ENCODE results near the gene NTSR1.

Gene NTSR1

GRCh38 chr20:62707921-62708521 lies 615 bp upstream of the NTSR1 start:
- Histone ChIP-seq H3K36me3 (ENCODE audit: insufficient read depth) (no peaks in the 10 kb centered on the region), H4K20me1 (ENCODE audit: insufficient read depth) (no peaks in the 10 kb centered on the region), H3K27ac (no peak overlapping the region), H2AFZ (ENCODE audit: low read depth) (no peak overlapping the region), H3K4me3 (IDR thresholded peaks at IDR 0.05; ENCODE audit: insufficient read depth, low read depth, low read length) (no peak overlapping the region), H3K4me2 (no peak overlapping the region), H3K9ac (no peak overlapping the region), H3K79me2 (ENCODE audit: insufficient read depth, low read depth) (no peaks in the 10 kb centered on the region), H3K27me3 (ENCODE audit: insufficient read depth, low read depth) (peaks cover 95% of the 10 kb centered on the region), H3K4me1 (ENCODE audit: low read depth, poor library complexity, severe bottlenecking) (no peaks in the 10 kb centered on the region)
- TF ChIP-seq CTCF (conservative IDR thresholded peaks at IDR 0.05; ENCODE audit: low read depth, low read length): peak; percentile 38; the same call in 1 of the 2 replicates

GRCh38 chr20:62709537-62709905 lies 885 bp downstream of the NTSR1 start:
- H3K36me3 ChIP-seq (ENCODE audit: insufficient read depth): no peaks in the 10 kb centered on the region
- no peaks in the 10 kb centered on the region for H4K20me1 ChIP-seq (ENCODE audit: insufficient read depth)
- H3K79me2 ChIP-seq (ENCODE audit: insufficient read depth, low read depth): no peaks in the 10 kb centered on the region
- H3K4me3 ChIP-seq (IDR thresholded peaks at IDR 0.05; ENCODE audit: insufficient read depth, low read depth, low read length): no peak overlapping the region
- H3K9ac ChIP-seq: no peak overlapping the region
- H3K27ac ChIP-seq: no peak overlapping the region
- H3K27me3 ChIP-seq (ENCODE audit: insufficient read depth, low read depth): peaks cover 95% of the 10 kb centered on the region
- H2AFZ ChIP-seq (ENCODE audit: low read depth): no peak overlapping the region
- no peaks in the 10 kb centered on the region for H3K4me1 ChIP-seq (ENCODE audit: low read depth, poor library complexity, severe bottlenecking)
- TF ChIP-seq CTCF (conservative IDR thresholded peaks at IDR 0.05; ENCODE audit: low read depth, low read length): no peak
- no peak overlapping the region for H3K4me2 ChIP-seq

GRCh38 chr20:62710221-62710885 lies 1.7 kb downstream of the NTSR1 start:
- no peak for TF ChIP-seq CTCF (conservative IDR thresholded peaks at IDR 0.05; ENCODE audit: low read depth, low read length)
- Histone ChIP-seq H3K4me3 (IDR thresholded peaks at IDR 0.05; ENCODE audit: insufficient read depth, low read depth, low read length) (no peak overlapping the region), H3K36me3 (ENCODE audit: insufficient read depth) (no peaks in the 10 kb centered on the region), H3K27me3 (ENCODE audit: insufficient read depth, low read depth) (peaks cover 95% of the 10 kb centered on the region), H3K4me2 (no peak overlapping the region), H2AFZ (ENCODE audit: low read depth) (no peak overlapping the region), H3K27ac (no peak overlapping the region), H3K79me2 (ENCODE audit: insufficient read depth, low read depth) (no peaks in the 10 kb centered on the region), H4K20me1 (ENCODE audit: insufficient read depth) (no peaks in the 10 kb centered on the region), H3K9ac (no peak overlapping the region), H3K4me1 (ENCODE audit: low read depth, poor library complexity, severe bottlenecking) (no peaks in the 10 kb centered on the region)

- Histone ChIP-seq H4K20me1 (ENCODE audit: insufficient read depth) (no peaks in the 10 kb centered on the region), H3K4me1 (ENCODE audit: low read depth, poor library complexity, severe bottlenecking) (no peaks in the 10 kb centered on the region), H3K27ac (no peak overlapping the region), H3K79me2 (ENCODE audit: insufficient read depth, low read depth) (no peaks in the 10 kb centered on the region), H3K4me3 (IDR thresholded peaks at IDR 0.05; ENCODE audit: insufficient read depth, low read depth, low read length) (no peak overlapping the region), H3K9ac (no peak overlapping the region), H3K36me3 (ENCODE audit: insufficient read depth) (no peaks in the 10 kb centered on the region), H3K4me2 (no peak overlapping the region), H2AFZ (ENCODE audit: low read depth) (no peak overlapping the region), H3K27me3 (ENCODE audit: insufficient read depth, low read depth) (peaks cover 95% of the 10 kb centered on the region)
- no peak for TF ChIP-seq CTCF (conservative IDR thresholded peaks at IDR 0.05; ENCODE audit: low read depth, low read length)
Observed at GRCh38 chr20:62710886-62711702, 2.5 kb downstream of the NTSR1 start.
